Measurements from ENCODE around the gene CCN6.

CCN6 gene

GRCh38 chr6:112054001-112054400, at the start of gene CCN6:
Gene CCN6 (plus strand): TSS chr6:112054104. CDS start chr6:112054358, 254 bp downstream.
- intact Hi-C loops (cut with DNase I): no loop called here
- peak in 1 of 10 donors; percentile 71 for DNase-seq

GRCh38 chr6:112004201-112005012, 49.5 kb upstream of the CCN6 start:
- intact Hi-C loops (cut with DNase I): no loop called here
- no peak for DNase-seq

- DNase-seq: no peak
- intact Hi-C loops (cut with DNase I): no loop called here
These were observed 48.9 kb upstream of the CCN6 start for GRCh38 chr6:112005013-112005371.

GRCh38 chr6:112007254-112007653, 46.6 kb upstream of the CCN6 start:
- no peak for DNase-seq
- intact Hi-C loops (cut with DNase I): no loop called here

DNA sequence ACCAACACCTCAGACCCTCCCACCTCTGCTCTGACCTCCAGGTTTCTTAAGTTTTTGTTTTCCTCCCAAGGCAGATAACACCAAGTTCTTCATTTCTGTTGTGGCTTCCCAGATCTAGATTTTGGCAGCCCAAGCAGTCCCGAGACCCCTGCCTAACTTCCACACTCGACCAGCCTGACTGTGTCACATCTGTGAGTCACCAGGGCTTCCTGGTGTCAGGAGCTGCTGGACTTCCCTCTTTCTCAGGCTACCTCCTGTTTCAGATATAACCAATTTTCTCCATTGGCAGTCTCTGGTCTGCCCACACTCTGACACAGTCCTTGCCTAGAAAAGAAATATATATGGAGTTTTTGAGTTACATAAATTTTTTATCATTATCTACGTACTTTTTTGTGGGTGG, 46.1 kb upstream of the CCN6 start:
- no peak for DNase-seq
- intact Hi-C loops (cut with DNase I): no loop called here

DNA sequence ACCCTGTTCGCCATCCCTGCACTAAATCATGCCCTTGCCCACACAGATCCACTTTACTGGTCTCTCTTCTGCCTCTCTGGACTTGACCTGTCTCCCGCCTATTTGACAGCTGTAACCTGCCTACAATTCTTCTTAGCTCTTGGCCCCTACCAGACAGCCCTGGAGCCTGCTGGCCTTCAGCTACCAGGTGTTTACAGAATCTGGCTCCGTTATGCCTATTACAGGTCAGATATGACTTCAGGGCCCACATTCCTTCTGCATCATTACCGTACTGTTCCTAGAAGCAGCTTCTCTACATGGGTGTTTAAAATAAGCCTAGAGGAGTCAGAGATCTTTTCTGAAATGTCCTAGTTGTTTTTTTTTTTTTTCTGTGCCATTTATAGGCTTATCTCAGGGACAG, 45.4 kb upstream of the CCN6 start:
- intact Hi-C loops (cut with DNase I): no loop called here
- no peak for DNase-seq

GRCh38 chr6:112010328-112010727, 43.6 kb upstream of the CCN6 start:
- intact Hi-C loops (cut with DNase I): no loop called here
- DNase-seq: no peak

GRCh38 chr6:112013051-112013450, 40.9 kb upstream of the CCN6 start:
- no peak for DNase-seq
- intact Hi-C loops (cut with DNase I): no loop called here

GRCh38 chr6:112014483-112014882, 39.4 kb upstream of the CCN6 start:
- no peak for DNase-seq
- intact Hi-C loops (cut with DNase I): no loop called here

DNA sequence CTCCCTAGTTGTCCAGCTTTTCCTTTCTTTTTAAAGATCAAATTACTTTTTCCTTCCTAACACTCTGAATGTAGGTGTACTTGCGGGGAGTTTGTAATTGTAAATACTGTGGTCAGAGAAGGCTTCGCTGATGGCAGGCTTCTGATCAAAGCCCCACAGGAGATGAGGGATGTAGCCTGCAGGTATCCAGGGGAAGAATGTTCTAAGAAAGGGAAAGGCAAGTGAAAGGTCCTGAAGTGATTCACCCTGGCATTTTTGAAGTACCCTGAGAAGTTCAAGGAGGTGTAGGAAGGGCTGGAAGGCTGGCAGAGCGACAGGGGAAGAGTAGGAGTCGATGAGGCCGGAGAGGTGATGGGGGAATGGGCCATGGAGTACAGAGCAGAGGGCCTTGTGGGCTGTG, 38.2 kb upstream of the CCN6 start:
- intact Hi-C loops (cut with DNase I): no loop called here

DNA sequence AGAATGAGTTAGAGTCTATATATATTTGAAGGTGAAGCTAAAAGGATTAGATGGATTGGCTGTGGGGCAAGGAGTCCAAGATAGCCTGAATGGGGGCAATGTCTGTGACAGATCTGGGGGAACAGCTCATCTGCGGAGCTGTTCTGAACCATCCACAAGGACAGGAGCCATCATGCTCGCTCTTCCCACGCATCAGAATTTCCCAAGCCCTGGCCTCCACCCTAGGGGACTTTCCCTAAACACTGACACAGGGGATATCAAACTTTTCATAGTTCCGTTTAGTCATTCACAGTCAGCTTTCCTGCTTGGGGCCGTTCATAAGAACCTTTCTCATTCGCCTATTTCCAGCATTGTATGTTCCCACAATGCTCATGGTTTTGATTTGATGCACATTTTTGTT, 37.6 kb upstream of the CCN6 start:
- no peak for DNase-seq
- intact Hi-C loops (cut with DNase I): no loop called here

More for the DNA sequence above, 38.2 kb upstream of the CCN6 start:
- DNase-seq: no peak

DNA sequence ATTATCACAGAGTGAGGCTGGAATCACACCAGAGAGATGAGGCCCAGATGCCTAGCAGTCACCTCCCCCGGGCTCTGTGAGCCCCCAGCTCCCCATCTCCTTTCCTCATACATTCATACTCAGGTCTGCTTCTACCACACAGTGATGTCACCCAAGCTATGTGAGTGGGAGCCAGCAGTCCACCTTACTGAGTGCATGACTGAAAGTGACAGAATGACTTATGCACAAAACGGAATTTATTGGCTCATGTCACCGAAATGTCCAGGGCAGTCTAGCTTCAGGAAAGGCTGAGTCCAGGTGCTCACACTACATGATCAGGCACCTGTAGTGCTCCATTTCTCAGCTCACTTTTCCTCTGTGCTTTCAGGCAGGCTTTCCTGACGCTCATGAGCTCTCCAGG, 36.7 kb upstream of the CCN6 start:
- no peak for DNase-seq
- intact Hi-C loops (cut with DNase I): no loop called here

GRCh38 chr6:112017760-112018537, 36.0 kb upstream of the CCN6 start:
- DNase-seq: no peak
- intact Hi-C loops (cut with DNase I): no loop called here

DNA sequence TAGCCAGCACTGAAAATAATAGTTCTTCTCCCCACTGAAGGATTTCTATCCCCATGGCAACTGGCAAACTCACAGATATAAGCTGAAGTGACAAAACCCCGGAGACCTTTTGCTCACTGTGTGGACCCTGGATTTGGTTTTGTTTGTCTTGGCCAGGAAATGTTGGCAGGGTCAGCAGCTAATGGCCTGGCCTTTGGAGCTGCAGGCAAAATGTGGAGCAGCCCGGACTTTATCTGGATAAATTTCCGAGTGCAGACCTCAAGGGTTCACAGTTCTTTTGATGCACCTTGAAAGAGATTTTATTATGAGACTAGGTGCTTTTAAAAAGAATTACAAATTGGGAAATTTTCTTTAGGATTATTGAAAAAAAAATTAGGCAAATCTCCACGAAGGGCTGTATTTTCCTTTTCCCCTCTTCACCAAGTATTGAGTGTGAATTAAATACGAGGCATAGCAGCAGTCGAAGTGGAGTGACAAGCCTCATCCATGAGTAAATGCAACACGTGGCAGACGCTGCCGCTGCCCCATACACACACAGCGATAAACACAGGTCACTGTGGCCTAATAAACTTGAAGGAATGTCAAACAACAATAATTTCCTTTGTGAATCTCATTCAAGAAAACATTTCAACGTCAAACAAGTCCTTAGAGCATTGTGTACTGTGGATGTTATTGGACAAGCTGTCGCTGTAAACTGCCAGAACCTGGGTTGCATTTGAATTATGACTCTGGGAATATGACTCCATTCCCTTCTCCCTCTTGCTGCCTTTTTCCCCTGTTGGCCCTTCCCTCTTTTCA, 35.1 kb upstream of the CCN6 start:
- intact Hi-C loops (cut with DNase I): no loop called here
- no peak for DNase-seq

GRCh38 chr6:112019589-112019988, 34.3 kb upstream of the CCN6 start:
- no peak for DNase-seq
- intact Hi-C loops (cut with DNase I): no loop called here

DNA sequence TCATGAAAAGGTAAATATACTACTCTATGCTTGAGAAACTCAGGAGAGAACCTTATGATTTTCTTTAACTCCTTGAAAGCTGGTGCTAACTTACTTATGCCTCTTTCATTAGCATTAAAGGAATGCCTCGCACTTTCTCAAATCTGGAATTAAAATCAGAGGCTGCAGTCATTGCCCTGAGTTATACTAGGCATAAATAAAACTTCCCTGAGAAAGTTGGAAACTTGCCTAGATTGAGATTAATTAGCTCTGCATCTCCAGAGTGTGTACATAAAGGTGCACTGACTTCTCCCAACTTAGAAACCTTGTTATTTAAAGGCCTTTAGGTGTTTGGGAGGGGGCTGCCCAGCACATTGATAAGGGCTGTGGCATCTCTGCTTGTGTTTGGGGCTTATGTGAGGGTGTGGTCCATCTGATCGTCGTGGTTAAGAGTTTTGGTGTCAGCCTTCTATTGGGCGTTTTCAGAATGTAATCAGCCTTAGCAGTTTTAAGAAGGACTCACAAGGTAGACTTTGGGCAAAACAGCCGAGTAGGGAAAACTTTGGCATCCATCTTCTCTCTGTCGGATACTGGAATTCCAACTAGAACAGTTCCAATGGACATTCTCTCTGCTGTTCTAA, 32.1 kb upstream of the CCN6 start:
- DNase-seq: no peak
- intact Hi-C loops (cut with DNase I): no loop called here

DNA sequence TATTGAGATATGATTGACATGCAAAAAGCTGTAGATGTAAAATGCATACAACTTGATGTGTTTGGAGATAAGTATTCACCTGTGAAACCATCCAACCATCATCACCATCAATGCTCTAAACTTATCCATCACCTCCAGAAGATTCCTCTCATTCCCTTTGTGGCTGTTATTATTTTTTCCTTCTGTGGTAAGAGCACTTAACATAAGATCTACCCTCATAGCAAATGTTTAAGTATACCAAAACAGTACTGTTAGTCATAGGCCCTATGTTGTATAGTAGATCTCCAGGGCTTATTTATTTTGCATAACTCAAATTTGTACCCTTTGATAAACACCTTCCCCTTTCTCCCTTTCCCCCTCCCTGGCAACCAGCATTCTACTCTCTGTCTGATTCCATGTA, 31.2 kb upstream of the CCN6 start:
- intact Hi-C loops (cut with DNase I): no loop called here
- no peak for DNase-seq

DNA sequence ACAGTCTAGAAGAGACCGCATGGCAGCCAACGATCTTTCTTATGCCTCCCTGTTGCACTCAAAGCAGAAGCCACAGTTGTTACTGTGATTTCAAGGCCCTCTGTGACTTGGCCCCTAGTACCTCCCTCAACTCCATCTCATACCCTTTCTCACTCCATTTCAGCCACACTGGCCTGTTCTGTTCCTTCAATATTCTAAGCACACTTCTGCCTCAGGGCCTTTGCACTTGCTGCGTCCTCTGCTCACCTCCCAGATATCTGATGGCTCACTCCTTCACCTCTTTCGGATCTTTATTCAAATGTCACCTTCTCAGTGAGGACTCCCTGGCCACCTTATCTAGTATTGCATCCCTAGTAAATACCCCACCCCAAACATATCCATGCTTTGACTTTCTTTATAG, 29.4 kb upstream of the CCN6 start:
- intact Hi-C loops (cut with DNase I): no loop called here
- DNase-seq: no peak

GRCh38 chr6:112026933-112027332, 27.0 kb upstream of the CCN6 start:
- DNase-seq: no peak
- intact Hi-C loops (cut with DNase I): no loop called here

DNA sequence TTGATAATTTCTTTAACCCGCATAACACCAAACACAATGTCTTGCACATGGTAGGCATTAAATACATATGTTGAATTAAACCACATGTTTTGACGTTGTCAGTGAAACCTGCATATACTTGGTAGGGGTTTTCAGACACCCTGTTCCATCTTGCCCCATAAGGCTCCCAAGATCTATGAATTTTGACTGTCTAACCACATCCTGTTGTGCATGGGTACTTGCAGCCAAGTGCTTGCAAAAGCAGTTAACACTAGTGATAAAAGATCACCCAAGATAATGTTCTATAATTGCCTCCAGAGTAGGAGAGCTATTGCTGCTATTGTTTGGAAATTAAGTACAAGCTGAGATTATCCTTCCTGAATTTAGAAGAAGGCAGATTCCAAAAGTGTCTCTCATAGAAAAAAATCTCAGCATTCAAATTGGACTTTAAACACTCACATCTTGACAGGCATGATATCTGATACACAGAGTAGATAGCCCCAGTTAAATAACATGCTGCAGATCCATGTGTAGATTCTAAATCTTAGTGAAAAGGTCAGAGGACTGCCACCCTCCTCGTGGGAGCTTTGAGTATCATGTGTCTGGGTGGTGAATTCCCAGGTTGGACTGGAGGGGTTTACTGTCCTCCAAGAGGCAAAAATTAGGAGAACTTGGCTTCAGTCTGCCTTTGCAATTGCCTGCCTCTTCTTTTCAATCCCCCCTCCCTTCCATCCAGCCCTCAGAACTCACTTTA, 25.8 kb upstream of the CCN6 start:
- intact Hi-C loops (cut with DNase I): no loop called here
- no peak for DNase-seq
